ENCODE results near the gene IL17RA.

Gene IL17RA

DNA sequence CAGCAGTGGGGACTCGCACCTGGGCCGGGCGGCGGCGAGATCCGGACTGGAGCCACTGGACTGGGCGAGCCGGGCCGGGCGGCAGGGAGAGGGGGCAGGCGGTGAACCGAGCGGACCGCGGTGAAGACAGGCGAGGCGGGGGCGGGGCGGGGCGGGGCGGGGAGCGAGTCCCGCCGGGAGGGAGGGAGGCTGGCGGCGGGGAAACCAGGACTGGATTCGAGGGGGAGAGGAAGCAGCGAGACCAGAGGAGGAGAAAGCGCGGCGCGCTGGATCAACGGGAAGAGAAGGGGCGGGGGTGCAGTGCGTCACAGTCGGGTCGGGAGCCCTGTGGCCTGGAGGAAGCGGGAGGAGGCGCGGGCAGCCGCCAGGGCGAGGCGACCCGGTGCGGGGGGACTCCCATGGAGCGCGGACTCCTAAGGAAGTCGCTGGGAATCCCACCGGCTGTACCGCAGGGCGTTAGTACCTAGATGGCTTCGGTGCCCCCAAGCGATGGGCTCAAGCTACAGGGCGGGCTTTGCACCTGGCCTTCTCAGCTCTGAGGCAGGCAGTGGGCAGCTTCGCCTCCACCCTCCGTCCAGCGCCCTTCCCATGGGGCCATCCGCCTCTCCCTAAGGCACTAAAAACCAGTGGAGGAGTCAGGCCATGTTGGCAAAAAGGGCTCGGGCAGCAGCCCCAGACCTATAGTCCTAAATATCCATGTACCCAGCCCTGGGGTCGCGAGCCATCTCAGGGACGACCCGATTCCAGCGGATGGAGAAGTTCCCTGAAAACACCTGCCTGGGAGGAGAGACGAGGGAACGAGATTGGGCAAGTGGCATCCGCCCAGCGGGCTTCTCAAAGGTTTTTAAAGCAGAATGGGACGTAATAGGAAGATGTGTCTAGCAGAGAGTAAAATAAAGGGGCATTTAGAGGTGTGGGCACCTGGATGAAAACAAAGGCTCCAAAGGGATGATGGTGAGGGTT lies 36.7 kb downstream of the IL17RA start, which contains the start of gene TMEM121B (continued):
- TF ChIP-seq ZBTB21 (tag by site-specific recombination; IDR thresholded peaks at IDR 0.05) (peak; percentile 86), IKZF3 (tag by site-specific recombination; IDR thresholded peaks at IDR 0.05) (peak; percentile 37; the same call in 1 of the 2 replicates), ZNF391 (tag by site-specific recombination; IDR thresholded peaks at IDR 0.05; ENCODE audit: borderline replicate concordance, low read depth) (peak; percentile 44; the same call in 1 of the 2 replicates), ZSCAN18 (tag by site-specific recombination; IDR thresholded peaks at IDR 0.05) (no peak), KLF1 (tag by site-specific recombination; IDR thresholded peaks at IDR 0.05) (peak; percentile 88), TRIM28 (IDR thresholded peaks at IDR 0.05; ENCODE audit: borderline replicate concordance, low read length) (no peak), ZBTB17 (tag by site-specific recombination; IDR thresholded peaks at IDR 0.05) (peak; percentile 48; the same call in 1 of the 2 replicates), SP3 (tag by site-specific recombination; IDR thresholded peaks at IDR 0.05) (peak; percentile 86), PRDM1 (tag by site-specific recombination; IDR thresholded peaks at IDR 0.05) (peak; percentile 53; the same call in 1 of the 2 replicates), KLF8 (tag by site-specific recombination; IDR thresholded peaks at IDR 0.05) (peak; percentile 73), HOXC10 (CRISPR knock-in tag; IDR thresholded peaks at IDR 0.05) (no peak), ZXDB (tag by site-specific recombination; IDR thresholded peaks at IDR 0.05) (peak; percentile 61; the same call in 1 of the 2 replicates), SP7 (tag by site-specific recombination; IDR thresholded peaks at IDR 0.05) (peak; percentile 76), ZBTB6 (tag by site-specific recombination; IDR thresholded peaks at IDR 0.05) (no peak), ZBTB8A (tag by site-specific recombination; IDR thresholded peaks at IDR 0.05) (peak; percentile 72)
- TF ChIP-seq, protein P1, sequence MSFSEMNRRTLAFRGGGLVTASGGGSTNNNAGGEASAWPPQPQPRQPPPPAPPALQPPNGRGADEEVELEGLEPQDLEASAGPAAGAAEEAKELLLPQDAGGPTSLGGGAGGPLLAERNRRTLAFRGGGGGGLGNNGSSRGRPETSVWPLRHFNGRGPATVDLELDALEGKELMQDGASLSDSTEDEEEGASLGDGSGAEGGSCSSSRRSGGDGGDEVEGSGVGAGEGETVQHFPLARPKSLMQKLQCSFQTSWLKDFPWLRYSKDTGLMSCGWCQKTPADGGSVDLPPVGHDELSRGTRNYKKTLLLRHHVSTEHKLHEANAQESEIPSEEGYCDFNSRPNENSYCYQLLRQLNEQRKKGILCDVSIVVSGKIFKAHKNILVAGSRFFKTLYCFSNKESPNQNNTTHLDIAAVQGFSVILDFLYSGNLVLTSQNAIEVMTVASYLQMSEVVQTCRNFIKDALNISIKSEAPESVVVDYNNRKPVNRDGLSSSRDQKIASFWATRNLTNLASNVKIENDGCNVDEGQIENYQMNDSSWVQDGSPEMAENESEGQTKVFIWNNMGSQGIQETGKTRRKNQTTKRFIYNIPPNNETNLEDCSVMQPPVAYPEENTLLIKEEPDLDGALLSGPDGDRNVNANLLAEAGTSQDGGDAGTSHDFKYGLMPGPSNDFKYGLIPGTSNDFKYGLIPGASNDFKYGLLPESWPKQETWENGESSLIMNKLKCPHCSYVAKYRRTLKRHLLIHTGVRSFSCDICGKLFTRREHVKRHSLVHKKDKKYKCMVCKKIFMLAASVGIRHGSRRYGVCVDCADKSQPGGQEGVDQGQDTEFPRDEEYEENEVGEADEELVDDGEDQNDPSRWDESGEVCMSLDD (tag by site-specific recombination; IDR thresholded peaks at IDR 0.05) = peak; percentile 56; the same call in 1 of the 2 replicates
- TF ChIP-seq, protein P2, sequence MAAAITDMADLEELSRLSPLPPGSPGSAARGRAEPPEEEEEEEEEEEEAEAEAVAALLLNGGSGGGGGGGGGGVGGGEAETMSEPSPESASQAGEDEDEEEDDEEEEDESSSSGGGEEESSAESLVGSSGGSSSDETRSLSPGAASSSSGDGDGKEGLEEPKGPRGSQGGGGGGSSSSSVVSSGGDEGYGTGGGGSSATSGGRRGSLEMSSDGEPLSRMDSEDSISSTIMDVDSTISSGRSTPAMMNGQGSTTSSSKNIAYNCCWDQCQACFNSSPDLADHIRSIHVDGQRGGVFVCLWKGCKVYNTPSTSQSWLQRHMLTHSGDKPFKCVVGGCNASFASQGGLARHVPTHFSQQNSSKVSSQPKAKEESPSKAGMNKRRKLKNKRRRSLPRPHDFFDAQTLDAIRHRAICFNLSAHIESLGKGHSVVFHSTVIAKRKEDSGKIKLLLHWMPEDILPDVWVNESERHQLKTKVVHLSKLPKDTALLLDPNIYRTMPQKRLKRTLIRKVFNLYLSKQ (tag by site-specific recombination; IDR thresholded peaks at IDR 0.05; ENCODE audit: borderline replicate concordance) = no peak
- TF ChIP-seq, protein P3, sequence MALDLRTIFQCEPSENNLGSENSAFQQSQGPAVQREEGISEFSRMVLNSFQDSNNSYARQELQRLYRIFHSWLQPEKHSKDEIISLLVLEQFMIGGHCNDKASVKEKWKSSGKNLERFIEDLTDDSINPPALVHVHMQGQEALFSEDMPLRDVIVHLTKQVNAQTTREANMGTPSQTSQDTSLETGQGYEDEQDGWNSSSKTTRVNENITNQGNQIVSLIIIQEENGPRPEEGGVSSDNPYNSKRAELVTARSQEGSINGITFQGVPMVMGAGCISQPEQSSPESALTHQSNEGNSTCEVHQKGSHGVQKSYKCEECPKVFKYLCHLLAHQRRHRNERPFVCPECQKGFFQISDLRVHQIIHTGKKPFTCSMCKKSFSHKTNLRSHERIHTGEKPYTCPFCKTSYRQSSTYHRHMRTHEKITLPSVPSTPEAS (tag by site-specific recombination; IDR thresholded peaks at IDR 0.05) = peak; percentile 41; the same call in 1 of the 2 replicates
- TF ChIP-seq, protein P4, sequence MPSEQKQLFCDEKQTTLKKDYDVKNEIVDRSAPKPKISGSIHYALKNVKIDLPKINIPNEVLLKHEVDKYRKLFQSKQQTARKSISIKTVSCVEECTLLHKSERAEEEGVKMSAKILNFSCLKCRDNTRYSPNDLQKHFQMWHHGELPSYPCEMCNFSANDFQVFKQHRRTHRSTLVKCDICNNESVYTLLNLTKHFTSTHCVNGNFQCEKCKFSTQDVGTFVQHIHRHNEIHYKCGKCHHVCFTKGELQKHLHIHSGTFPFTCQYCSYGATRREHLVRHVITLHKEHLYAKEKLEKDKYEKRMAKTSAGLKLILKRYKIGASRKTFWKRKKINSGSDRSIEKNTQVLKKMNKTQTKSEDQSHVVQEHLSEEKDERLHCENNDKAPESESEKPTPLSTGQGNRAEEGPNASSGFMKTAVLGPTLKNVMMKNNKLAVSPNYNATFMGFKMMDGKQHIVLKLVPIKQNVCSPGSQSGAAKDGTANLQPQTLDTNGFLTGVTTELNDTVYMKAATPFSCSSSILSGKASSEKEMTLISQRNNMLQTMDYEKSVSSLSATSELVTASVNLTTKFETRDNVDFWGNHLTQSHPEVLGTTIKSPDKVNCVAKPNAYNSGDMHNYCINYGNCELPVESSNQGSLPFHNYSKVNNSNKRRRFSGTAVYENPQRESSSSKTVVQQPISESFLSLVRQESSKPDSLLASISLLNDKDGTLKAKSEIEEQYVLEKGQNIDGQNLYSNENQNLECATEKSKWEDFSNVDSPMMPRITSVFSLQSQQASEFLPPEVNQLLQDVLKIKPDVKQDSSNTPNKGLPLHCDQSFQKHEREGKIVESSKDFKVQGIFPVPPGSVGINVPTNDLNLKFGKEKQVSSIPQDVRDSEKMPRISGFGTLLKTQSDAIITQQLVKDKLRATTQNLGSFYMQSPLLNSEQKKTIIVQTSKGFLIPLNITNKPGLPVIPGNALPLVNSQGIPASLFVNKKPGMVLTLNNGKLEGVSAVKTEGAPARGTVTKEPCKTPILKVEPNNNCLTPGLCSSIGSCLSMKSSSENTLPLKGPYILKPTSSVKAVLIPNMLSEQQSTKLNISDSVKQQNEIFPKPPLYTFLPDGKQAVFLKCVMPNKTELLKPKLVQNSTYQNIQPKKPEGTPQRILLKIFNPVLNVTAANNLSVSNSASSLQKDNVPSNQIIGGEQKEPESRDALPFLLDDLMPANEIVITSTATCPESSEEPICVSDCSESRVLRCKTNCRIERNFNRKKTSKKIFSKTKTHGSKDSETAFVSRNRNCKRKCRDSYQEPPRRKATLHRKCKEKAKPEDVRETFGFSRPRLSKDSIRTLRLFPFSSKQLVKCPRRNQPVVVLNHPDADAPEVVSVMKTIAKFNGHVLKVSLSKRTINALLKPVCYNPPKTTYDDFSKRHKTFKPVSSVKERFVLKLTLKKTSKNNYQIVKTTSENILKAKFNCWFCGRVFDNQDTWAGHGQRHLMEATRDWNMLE (tag by site-specific recombination; conservative IDR thresholded peaks at IDR 0.05; ENCODE audit: low read depth) = 0 out of 2 replicates have a peak, but pooled peaks have one; percentile 13
- TF ChIP-seq, protein P5, sequence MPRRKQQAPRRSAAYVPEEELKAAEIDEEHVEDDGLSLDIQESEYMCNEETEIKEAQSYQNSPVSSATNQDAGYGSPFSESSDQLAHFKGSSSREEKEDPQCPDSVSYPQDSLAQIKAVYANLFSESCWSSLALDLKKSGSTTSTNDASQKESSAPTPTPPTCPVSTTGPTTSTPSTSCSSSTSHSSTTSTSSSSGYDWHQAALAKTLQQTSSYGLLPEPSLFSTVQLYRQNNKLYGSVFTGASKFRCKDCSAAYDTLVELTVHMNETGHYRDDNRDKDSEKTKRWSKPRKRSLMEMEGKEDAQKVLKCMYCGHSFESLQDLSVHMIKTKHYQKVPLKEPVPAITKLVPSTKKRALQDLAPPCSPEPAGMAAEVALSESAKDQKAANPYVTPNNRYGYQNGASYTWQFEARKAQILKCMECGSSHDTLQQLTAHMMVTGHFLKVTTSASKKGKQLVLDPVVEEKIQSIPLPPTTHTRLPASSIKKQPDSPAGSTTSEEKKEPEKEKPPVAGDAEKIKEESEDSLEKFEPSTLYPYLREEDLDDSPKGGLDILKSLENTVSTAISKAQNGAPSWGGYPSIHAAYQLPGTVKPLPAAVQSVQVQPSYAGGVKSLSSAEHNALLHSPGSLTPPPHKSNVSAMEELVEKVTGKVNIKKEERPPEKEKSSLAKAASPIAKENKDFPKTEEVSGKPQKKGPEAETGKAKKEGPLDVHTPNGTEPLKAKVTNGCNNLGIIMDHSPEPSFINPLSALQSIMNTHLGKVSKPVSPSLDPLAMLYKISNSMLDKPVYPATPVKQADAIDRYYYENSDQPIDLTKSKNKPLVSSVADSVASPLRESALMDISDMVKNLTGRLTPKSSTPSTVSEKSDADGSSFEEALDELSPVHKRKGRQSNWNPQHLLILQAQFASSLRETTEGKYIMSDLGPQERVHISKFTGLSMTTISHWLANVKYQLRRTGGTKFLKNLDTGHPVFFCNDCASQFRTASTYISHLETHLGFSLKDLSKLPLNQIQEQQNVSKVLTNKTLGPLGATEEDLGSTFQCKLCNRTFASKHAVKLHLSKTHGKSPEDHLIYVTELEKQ (tag by site-specific recombination; IDR thresholded peaks at IDR 0.05; ENCODE audit: borderline replicate concordance) = peak; percentile 37; the same call in 1 of the 2 replicates
